SU-DHL-6 (cell line): ENCODE data around the gene PTPRN2.
"Not testable (repeated sequence)": the region's sequence is repeated elsewhere in the genome, so short reads cannot be mapped to it uniquely, and the experiment has no call there.

Source experiments
- H2AFZ ChIP-seq: fragments of 200-600 bp; sonication (generic); 2 replicates; pipeline ENCODE4 v1.6.1; 2014; ENCODE audit warnings: low read depth, mild to moderate bottlenecking, moderate library complexity, mixed read lengths, antibody characterized with exemption, low read length; ENCODE audit not compliant: severe bottlenecking
- H3F3A ChIP-seq: fragments of 200-600 bp; shearing (Covaris generic); 2 replicates; pipeline ENCODE4 v1.6.0; 2016; ENCODE audit warnings: antibody characterized with exemption, mild to moderate bottlenecking; ENCODE audit not compliant: insufficient read depth
- H3K27ac ChIP-seq: fragments of 200-600 bp; sonication (generic); 2 replicates; pipeline ENCODE4 v1.5.1; 2016; ENCODE audit warnings: low read depth, mild to moderate bottlenecking, low read length, moderate library complexity, mixed read lengths
- H3K27me3 ChIP-seq: fragments of 200-600 bp; sonication (generic), shearing (Covaris generic); 2 replicates; pipeline ENCODE4 v1.6.0; 2014; ENCODE audit warnings: mild to moderate bottlenecking, low read length
- H3K36me3 ChIP-seq: fragments of 200-600 bp; sonication (generic); 2 replicates; pipeline ENCODE4 v1.6.1; 2014; ENCODE audit warnings: mild to moderate bottlenecking, low read length, mixed read lengths
- H3K4me2 ChIP-seq: fragments of 300-600, 200-600 bp; shearing (Covaris generic), sonication (generic); 2 replicates; pipeline ENCODE4 v1.6.0; 2014; ENCODE audit warnings: low read length, low read depth, mild to moderate bottlenecking; ENCODE audit not compliant: poor library complexity, severe bottlenecking
- H3K4me3 ChIP-seq: fragments of 200-600 bp; sonication (generic); 2 replicates; pipeline ENCODE4 v1.5.1; 2014; ENCODE audit warnings: antibody characterized with exemption, low read length, mild to moderate bottlenecking, mixed read lengths; ENCODE audit not compliant: insufficient read depth, poor library complexity, severe bottlenecking
- H3K79me2 ChIP-seq: fragments of 200-600 bp; sonication (generic); 2 replicates; pipeline ENCODE4 v1.6.1; 2014; ENCODE audit warnings: mild to moderate bottlenecking, low read length, moderate library complexity; ENCODE audit not compliant: insufficient read depth
- H3K9ac ChIP-seq: fragments of 200-600 bp; sonication (generic); 2 replicates; pipeline ENCODE4 v1.7.0; 2014; ENCODE audit warnings: mild to moderate bottlenecking, low read length
- H3K9me2 ChIP-seq: fragments of 200-600 bp; sonication (generic); replicated peaks from 2 replicates; pipeline ENCODE4 v1.6.1; 2014; ENCODE audit warnings: low read length; ENCODE audit not compliant: insufficient read depth
- H3K9me3 ChIP-seq: fragments of 200-600 bp; sonication (generic); 2 replicates; pipeline ENCODE4 v1.6.1; 2014; ENCODE audit warnings: low read length, mixed read lengths; ENCODE audit not compliant: insufficient read depth
- H4K20me1 ChIP-seq: fragments of 200-600 bp; sonication (generic); 2 replicates; pipeline ENCODE4 v1.6.1; 2014; ENCODE audit warnings: low read depth, mild to moderate bottlenecking, antibody characterized with exemption, low read length, moderate library complexity, mixed read lengths
- CTCF ChIP-seq: fragments of 200-600 bp; sonication (generic); IDR thresholded peaks from one replicate; pipeline ENCODE4 v1.5.1; 2017; ENCODE audit warnings: antibody characterized with exemption, mild to moderate bottlenecking, low read length, moderate library complexity; ENCODE audit not compliant: insufficient read depth, poor library complexity, severe bottlenecking
- EZH2phosphoT487 ChIP-seq: fragments of 200-600 bp; sonication (generic), shearing (Covaris generic); conservative IDR thresholded peaks from 2 replicates; pipeline ENCODE4 v1.6.1; 2018; ENCODE audit warnings: mild to moderate bottlenecking, antibody characterized with exemption, low read length, moderate library complexity, mixed read lengths

Gene PTPRN2

GRCh38 chr7:158295966-158296797, 291.4 kb downstream of the PTPRN2 start:
- no peaks in the 10 kb centered on the region for H3F3A ChIP-seq
- H4K20me1 ChIP-seq, result no peaks in the 10 kb centered on the region
- no peaks in the 10 kb centered on the region for H3K9me3 ChIP-seq
- H3K4me2 ChIP-seq, result no peak overlapping the region
- no peaks in the 10 kb centered on the region for H3K36me3 ChIP-seq
- H3K9me2 ChIP-seq, result no peaks in the 10 kb centered on the region
- no peaks in the 10 kb centered on the region for H3K27me3 ChIP-seq
- H3K4me3 ChIP-seq, result no peak overlapping the region
- no peak for TF ChIP-seq CTCF
- TF ChIP-seq EZH2phosphoT487, result no peak
- no peak overlapping the region for H3K9ac ChIP-seq
- H3K27ac ChIP-seq, result no peak overlapping the region
- no peak overlapping the region for H2AFZ ChIP-seq
- H3K79me2 ChIP-seq, result no peaks in the 10 kb centered on the region

- H3K4me3 ChIP-seq, H3K27ac ChIP-seq, H3K27me3 ChIP-seq, H4K20me1 ChIP-seq, H3K9me2 ChIP-seq, H3K79me2 ChIP-seq, H3K36me3 ChIP-seq, H3K9me3 ChIP-seq, H3F3A ChIP-seq, H2AFZ ChIP-seq, H3K9ac ChIP-seq, H3K4me2 ChIP-seq: not testable (repeated sequence)
Measured at GRCh38 chr7:158294468-158295215, 293.0 kb downstream of the PTPRN2 start.

DNA sequence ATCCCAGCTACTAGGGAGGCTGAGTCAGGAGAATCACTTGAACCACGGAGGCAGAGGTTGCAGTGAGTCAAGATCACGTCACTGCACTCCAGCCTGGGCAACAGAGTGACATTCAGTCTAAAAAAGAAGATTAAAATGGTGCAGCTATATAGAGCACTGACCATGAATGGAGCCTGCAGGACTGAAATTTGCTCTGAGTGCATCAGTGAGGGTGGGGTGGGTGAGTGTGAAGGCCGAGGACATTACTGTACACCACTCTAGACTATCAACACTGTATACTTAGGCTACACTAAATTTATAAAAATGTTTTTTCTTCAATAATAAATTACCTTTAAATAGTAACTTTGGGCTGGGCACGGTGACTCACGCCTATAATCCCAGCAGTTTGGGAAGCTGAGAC, 294.7 kb downstream of the PTPRN2 start:
- Histone ChIP-seq H3K9me2 (no peaks in the 10 kb centered on the region), H3K27ac (no peak overlapping the region), H3K36me3 (no peaks in the 10 kb centered on the region), H3K9ac (no peak overlapping the region), H3F3A (no peaks in the 10 kb centered on the region), H3K9me3 (no peaks in the 10 kb centered on the region), H3K4me3 (no peak overlapping the region), H3K4me2 (no peak overlapping the region), H3K27me3 (no peaks in the 10 kb centered on the region), H4K20me1 (no peaks in the 10 kb centered on the region), H3K79me2 (no peaks in the 10 kb centered on the region), H2AFZ (no peak overlapping the region)
- TF ChIP-seq EZH2phosphoT487 (no peak), CTCF (no peak)

GRCh38 chr7:158291998-158292397, 295.6 kb downstream of the PTPRN2 start:
- Histone ChIP-seq H3K9me3 (no peaks in the 10 kb centered on the region), H4K20me1 (no peaks in the 10 kb centered on the region), H3K36me3 (no peaks in the 10 kb centered on the region), H2AFZ (no peak overlapping the region), H3K27me3 (no peaks in the 10 kb centered on the region), H3K9me2 (no peaks in the 10 kb centered on the region), H3K27ac (no peak overlapping the region), H3F3A (no peaks in the 10 kb centered on the region), H3K9ac (no peak overlapping the region), H3K4me2 (no peak overlapping the region), H3K79me2 (no peaks in the 10 kb centered on the region), H3K4me3 (no peak overlapping the region)
- TF ChIP-seq EZH2phosphoT487, result no peak
- TF ChIP-seq CTCF, result no peak
